Skin of body (tissue), 2 donors: Measurements from ENCODE around the gene MS4A12. TPM values are rescaled to one million over a fixed set of nuclear protein-coding genes. Genes with fewer than 3 reads are reported as not detected.
A peak's percentile ranks its signal among the peaks of the same experiment; 100 is the strongest.
"Not testable (repeated sequence)": the region's sequence is repeated elsewhere in the genome, so short reads cannot be mapped to it uniquely, and the experiment has no call there.

Experiments
- DNase-seq: peaks from one replicate; lab custom pipeline; 2025; lab: John Stamatoyannopoulos, UW
- total RNA-seq: library from RNA; depleted of rRNA; stranded (reverse); fragments of >200 nt; gene quantifications from one replicate; pipeline ENCODE4 v1.2.3, GENCODE V29; 2014

MS4A12 gene
- total RNA-seq, 1 donor from 2014 or later = not detected

- no peak for DNase-seq
Measured at GRCh38 chr11:60512651-60513225, 20.2 kb downstream of the MS4A12 start.

DNA sequence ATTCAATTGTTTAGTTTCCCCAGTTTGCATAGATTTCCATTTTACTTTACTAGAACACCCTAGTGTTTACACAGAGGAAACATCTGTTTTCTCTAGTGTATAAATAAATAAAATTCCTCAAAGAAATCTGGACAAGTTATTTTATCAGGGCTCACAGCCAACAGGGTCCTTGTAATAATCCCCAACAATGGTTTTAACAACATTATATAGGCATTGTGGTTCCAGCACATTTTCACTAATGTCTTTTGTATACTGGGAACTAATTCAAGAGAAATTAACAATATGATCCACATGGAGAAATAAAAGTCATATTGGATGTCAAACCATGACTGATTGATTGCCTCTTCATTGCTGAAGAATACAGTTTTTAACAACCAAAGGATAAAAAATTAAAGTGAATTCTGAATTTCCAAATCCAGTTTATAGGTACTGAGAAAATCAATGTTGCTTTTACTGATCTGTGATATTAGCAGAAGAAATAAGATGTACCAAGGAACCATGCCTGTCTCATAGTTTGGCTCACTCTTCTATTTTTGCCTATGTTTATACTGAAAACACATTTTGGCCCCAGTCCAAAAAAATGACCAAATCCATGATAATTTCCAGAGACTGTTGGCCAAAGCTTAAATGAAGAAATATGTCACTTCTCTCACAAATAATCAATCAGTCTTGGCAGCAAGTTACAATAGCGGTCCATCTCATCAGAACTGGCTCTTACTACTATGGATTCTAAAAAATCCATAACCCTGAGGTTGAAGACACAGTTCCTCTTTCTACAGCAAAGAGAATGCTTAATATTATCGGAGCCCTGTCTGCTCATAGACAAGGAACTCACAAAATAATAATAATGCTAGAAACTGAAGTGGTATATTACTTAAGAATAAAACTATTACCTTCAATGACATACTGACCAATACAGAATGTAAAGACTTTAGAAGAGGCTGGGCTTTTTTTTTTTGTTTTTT lies 21.2 kb downstream of the MS4A12 start:
- DNase-seq = peak; percentile 26

GRCh38 chr11:60515144-60515855 lies 22.7 kb downstream of the MS4A12 start, which contains the start of gene MS4A13:
Gene MS4A13 (plus strand): TSS chr11:60515392. CDS start chr11:60518084, 2,692 bp downstream.
- no peak for DNase-seq

DNA sequence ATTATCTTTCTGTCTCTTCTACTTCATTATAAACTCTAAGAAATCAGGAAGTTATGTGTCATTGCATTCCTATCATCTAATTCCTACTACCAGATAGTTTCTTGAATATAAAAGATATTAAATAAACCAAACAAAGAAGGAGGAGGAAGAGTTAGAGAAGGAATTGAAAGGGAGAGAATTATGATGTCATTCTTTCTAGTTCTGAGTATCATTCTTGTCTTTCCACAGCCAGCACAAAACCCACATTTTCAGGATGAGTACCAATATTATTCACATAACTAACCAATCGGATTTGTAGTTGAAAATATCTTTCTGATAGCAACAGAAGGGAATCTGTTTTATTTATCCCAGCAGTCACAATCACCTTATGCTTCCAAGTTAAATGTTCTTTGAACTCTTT lies 35.9 kb downstream of the MS4A12 start:
- no peak for DNase-seq

DNA sequence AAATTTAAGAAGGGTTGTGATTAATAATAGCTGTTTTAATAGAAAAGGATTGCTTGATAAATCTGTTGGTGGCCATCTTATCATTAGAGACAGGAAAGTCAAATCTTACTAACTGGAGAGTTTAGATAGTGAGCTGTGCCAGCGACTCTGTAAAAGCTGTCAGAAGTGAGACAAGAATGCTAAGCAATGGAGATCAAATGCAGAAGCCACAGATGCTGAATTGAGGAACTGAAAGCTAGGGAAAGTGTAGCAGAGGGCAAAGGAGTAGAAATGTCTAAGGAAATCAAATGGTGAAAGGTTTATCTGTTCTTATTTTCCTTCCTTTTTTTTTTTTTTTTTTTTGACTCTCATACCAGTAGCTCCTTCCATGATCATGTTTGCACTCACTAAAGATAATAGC lies 36.4 kb downstream of the MS4A12 start:
- DNase-seq = no peak

DNA sequence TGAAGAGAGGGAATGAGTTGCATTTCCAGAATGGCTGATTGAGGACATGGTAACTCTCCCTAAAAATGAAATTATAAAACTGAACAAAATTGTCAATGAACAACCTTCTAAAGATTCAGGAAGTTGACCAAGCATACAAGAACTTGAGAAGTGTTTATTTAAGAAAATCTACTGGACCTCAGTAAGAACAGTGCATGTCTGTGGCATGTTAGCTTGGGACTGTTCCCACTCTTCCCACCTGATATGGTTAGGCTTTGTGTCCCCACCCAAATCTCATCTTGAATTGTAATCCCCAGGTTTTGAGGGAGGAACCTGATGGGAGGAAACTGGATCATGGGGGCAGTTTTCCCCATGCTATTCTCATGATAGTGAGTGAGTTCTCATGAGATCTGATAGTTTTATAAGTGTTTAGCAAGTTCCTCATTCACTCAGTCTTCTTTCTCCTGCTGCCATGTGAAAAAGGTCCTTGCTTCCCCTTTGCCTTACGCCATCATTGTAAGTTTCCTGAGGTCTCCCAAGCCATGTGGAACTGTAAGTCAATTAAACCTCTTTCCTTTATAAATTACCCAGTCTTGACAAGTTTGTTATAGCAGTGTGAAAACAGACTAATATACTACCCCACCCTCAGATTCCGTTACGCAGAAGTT lies 38.0 kb downstream of the MS4A12 start:
- DNase-seq = no peak

- DNase-seq = not testable (repeated sequence)
Measured at GRCh38 chr11:60532383-60532782, 39.8 kb downstream of the MS4A12 start.

DNA sequence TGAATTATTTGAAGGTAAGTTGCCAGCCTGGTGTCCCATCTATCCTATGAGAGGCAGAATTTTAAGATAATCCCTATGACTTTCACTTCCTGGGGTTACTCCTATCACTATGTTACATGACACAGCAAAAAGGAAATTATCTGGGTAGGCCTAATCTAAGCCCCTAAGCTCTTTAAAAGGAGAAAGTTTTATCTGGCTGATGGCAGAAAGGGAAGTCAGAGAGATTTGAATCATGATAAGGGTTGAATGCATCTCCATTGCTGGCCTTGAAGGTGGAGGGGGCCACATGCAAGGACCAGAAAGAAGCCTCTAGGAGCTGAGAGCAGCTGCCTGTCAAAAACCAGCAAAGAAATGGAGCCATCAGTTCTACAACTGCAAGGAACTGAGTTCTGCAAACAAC lies 46.0 kb downstream of the MS4A12 start:
- not testable (repeated sequence) for DNase-seq

DNA sequence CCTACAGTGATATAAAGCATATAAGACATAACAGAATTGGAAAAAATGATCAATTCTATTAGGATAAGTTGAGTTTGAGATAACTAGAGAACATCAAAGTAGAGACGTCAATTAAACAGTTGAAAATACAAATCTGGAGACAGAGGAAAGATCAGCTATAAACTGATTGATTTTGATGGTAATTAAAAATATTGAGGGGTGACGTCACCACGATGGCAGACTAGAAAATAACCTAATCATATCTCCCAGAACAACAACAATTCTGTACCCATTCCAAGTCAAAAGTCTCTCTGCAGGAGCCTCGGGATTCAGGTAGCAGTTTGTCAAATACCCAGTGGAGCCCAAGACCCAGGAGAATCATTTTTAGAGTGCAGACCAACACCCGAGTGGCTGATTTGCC lies 51.5 kb downstream of the MS4A12 start:
- no peak for DNase-seq

Other genes with a start within 250 kb of the MS4A12 start
- gene MS4A4E, start 249.6 kb upstream of the MS4A12 start, total RNA-seq = 0.49 TPM
- 13.8 TPM for gene MS4A4A, start 212.1 kb upstream of the MS4A12 start, total RNA-seq
- not detected for gene MS4A6E, start 165.5 kb upstream of the MS4A12 start, total RNA-seq
- 8.4 TPM for gene MS4A7, start 114.2 kb upstream of the MS4A12 start, total RNA-seq
- gene MS4A14, start 96.3 kb upstream of the MS4A12 start, total RNA-seq = 0.20 TPM
- not detected for gene MS4A5, start 63.2 kb upstream of the MS4A12 start, total RNA-seq
- 0.39 TPM for gene MS4A1, start 36.9 kb upstream of the MS4A12 start, total RNA-seq
- not detected for gene MS4A13, start 22.6 kb downstream of the MS4A12 start, total RNA-seq
- not detected for gene MS4A8, start 206.8 kb downstream of the MS4A12 start, total RNA-seq
- not detected for gene MS4A18, start 231.9 kb downstream of the MS4A12 start, total RNA-seq